ENCODE measurements around the gene PRR30.

PRR30 gene

DNA sequence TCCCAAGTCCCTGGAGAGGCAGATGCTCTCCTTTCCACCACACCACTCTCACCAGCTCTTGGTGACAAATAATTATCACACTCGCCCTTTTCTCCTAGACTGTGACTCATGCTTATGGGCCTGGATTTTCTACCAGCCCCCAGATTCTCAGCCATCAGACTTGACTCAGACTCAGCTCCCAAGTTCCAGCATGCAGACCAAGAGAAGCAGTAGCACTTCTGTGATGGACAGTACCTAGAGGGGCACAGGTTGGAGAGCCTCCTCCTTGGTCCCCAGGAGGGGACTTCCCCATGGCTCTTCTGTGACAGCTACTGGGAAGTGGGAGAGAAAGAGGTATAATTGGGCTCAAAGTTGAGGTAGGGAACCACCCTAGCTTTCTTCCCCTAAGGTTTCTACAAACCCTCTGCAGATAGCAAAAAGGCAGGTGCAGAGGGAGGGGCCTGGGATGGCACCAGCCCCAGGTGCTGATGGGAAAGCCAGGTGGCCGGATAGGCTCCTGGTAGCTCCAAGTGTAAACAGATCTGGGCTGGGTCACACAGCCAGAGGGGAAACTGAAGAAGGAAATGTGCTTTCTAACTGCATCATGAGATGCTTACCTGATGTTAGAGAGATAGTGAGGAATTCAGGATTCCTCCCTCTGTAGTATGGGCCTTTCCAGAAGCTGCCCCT, 13.7 kb upstream of the PRR30 start:
- no peak for DNase-seq

DNA sequence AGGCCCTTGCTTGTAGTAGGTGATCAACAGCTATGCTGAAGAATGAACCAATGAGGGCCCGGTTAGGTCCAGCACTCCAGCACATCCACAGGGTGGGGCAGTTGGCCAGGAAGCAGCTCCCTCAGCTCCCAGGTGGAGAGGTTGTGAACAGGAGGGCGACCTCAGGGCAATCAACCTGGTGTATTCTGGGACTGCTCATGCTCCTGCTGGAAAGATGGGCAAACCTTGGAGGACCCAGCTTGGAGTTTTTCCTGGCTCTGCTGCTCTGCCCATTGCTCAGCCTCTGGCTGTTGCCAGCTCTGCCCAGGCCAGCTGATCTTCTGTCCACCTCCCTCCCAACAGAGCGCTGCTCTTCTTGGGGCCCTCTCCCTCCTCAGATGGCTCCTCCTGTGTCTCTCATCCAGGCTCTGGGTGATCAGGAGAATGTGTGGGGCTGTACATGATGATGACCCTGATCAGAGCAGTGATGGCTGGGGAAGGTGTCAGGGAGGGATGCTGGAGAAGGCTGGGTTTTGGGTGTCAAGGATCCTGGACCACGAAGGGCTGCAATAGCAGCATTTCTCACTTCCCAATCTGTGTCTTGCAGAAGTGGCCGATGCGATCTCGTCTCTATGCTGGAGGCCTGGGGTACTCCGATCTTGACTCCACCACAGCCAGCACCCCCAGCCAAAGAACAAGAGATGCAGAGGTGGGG, 13.0 kb upstream of the PRR30 start:
- no peak for DNase-seq

DNA sequence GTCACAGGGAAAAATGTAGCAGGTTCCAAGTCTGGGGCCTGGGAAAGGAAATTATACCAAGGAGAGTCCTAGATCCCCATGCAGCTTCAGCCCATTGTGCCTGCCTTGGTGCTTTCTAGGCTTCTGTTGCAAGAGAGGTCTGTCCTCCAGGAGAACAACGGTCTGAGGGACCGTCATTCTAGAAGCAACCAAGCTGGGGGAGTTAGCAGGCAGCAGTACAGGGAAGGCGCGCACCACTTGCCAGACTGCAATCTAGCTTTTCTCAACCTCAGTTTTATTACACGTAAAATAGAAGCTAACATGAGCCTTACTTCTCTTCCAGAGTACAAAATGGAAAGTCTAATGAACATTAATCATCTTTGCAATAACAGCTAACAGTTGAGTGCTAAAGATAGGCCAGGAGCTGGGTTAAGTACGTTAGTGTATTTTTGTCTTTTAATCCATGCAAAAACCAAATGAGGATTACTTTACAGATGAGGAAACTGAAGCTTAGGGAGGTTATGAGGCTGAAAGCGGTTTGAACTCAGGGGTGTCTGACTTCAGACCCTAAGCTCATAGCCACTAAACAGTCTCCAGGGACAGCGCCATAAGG, 11.5 kb upstream of the PRR30 start:
- no peak for DNase-seq

DNA sequence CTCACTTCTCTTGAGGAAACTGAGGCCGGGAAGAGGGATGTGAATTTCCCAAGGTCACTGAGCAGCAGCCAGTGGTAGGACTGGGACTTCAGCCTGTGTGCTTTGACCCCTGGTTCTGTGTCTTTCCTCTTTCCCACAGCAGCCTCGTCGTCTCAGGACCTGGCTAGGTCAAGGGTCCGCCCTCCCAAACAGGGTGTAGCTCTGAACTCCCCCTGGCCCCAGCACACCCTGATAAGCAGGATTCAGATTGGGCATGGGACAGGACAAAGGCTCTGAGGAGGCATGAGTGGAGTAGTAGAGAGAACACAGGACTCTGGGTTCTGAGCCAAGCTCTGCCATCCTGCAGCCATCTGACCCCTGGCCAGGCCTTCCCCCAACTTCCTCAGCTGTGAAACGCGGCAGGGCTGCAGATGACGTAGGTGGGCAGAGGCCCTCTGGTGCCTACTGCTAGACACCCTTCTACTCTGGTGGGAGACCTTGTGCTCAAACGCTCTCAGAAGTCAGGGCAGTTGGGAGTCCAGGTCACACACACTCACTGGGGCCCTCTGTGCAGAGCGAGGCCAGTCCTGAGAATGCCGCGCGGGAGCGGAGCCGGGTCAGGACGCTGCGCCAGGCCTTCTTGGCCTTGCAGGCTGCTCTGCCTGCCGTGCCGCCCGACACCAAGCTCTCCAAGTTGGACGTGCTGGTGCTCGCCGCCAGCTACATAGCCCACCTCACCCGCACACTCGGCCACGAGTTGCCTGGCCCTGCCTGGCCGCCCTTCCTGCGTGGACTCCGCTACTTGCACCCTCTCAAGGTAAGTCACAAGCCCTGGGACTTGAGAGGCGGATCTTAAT, 10.6 kb upstream of the PRR30 start:
- DNase-seq, result no peak

DNA sequence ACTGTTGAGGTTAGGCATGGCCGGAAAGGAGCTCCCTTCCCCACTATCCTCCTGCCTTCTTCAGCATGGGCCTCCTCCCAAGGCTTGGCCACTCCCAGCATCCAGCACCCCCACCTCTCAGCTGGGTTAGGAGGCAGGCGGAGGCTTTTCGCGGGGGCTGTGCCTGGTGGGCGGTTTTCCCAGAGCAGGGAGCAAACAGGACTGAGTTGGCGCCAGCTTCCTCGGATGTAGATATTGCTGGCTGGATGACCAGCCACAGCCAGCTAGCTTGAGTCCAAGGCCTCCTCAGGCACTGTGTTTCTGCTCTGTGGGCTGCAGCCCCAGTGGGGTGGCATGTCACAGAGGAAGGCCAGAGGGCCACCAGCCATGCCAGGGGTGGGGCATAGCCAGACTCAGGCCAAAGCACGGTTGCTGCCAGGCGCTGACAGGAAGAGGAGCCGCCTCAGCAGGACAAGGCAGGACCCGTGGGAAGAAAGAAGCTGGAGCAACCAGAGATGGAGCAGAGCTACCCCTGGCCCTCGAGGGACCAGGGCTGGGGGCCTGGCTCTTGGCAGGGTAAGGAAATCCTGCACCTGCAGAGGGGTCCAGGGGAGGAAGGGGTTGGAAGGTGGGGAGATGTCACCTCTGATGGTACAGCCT, 9.7 kb upstream of the PRR30 start, which contains the start of gene TCF23:
Gene TCF23, plus strand, starts transcription at position 204 of the 639 bp plus-strand sequence. Its CDS starts 130 bp downstream, at position 334.
- no peak for DNase-seq

DNA sequence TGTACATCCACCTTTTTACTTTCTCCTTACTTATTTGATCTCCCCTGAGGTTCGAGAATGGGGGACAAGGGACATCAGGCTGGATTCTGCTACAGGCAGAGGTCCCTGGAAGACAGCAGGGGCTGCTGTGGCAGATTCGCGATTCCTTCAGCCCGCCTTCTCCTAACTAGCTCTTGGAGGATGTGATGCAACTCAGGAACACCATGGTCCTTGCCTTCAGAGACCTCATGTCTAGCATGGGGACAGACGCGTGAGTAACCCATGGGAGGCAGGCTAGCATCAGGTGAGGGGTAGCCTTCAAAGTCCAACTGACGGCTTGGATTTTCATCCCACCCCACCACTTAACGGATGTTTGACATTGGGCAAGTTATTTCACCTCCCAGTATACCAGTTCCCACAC, 8.7 kb upstream of the PRR30 start:
- DNase-seq, result no peak

DNA sequence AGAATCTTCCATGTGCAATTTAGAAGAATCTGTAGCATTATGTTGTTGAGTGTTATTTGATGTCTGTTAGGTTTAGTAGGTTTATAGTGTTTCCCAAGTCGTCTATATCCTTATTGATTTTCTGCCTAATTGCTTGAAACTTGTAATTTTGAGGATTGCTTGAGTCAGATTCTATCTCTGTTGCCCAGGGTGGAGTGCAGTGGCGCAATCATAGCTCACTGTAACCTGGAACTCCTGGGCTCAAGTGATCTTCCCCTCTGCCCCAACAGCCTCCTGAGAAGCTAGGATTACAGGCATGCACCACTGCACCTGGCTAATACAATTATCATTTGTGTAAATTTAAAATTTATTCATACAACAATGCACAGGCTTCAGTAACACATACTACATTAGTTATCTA, 6.5 kb upstream of the PRR30 start:
- no peak for DNase-seq

DNA sequence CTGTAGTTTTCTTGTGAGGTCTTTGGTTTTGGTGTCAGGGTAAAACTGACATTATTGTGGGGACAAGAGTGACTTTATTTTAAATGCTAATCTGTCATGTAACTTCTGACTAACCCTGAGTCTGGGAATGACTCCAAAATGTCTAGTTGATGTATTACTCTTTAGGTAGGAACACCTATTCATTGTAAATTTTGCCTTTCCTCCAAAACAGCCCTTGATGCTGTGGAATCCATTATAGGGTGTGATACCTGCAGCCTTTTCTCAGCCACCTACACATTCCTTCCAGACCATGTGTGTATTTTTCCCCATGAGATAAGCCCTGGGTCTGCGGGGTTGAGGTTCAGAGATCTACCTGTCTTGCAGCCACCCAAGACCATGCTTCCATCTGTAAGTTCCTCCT, 4.1 kb upstream of the PRR30 start:
- DNase-seq, result no peak

DNA sequence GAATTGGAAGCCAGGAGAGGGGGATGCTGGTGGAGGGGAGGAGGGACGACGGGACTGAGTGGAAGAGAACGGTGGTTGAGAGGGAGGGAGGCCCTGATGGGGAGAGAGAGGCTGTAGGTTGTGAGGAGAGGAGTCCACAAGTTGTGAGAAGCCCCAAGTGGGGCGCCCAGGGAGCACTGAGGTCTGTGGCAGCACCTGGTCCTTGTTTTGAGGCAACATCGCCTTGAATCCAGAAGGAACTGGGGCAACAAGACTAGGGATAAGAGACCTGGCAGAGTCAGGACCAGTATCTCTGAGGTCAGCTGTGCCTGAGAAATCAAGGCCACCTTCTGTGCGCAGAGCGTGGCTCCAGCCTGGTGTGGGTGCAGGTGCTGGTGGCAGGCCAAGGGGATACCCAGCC, 1.1 kb downstream of the PRR30 start:
- no peak for DNase-seq

DNA sequence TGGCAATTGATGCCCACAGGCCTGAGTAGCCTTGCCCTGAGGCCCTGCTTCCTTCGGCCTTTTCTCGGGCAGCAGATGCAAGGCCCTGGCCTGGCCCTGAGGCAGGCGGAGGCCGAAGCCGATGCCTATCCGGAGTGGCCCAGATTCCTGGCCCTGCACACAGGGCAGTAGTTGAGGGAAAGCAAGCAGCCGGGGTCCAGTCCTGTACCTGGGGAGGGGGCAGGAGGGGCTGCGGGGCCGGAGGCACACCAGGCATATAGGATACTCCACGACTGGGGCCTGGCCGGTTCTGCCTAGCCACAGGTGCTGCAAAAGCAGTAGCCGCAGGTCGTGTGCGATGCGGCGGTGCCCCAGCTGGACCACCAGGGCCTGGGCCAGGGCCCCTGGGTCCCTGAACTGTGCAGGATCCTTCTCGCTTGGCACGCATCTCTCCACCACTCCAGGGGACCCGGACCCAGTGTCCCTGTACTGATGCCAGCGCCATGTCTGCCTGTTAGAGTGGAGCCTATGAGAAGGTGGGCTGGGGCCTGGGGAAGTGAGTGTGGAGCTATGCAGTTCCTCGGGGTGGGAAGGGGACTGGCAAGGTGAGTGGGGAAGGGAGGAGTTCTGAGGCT, 1.8 kb downstream of the PRR30 start:
- DNase-seq, result no peak

DNA sequence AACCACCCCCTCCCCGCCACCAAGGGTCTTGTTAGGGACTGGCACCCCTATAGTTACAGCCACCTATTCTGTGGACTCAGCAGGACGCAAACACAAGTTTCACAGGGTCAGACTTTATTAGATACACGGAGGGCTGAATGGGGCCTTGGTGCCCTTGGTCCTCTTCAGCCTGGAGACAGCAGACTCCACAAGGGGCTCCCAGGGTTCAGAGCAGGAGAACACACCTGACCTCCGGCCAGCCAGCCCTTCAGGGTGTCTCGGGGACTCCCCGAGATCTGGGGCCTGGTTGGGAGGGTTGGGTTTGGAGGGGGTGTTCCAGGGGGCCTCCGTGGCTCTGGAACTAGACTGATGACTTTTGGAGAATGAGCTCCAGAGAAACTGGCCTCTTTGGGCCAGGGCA, 2.5 kb downstream of the PRR30 start:
- no peak for DNase-seq

DNA sequence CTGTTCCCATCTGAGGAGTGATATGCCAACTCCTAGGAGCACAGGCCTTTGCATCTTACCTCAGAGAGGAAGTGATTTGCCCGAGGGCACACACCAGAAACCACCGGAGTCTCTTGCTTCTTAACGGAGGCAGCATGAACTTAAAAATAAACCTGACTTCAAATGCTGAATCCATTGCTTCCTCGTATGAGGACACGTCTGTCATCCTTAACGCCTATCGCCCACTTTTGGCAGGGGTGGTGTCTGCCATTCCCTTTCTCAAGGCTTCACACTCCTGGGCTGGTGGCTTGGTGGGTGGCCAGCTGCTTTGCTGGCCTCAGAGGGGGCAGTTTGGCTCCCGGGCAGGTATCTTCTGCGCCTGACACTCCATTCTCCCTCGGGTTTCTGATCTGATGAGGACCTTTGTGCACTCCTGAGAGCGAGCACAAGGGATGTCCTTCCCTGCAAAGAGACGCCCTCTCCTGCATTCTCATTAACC, 3.7 kb downstream of the PRR30 start:
- DNase-seq, result no peak

DNA sequence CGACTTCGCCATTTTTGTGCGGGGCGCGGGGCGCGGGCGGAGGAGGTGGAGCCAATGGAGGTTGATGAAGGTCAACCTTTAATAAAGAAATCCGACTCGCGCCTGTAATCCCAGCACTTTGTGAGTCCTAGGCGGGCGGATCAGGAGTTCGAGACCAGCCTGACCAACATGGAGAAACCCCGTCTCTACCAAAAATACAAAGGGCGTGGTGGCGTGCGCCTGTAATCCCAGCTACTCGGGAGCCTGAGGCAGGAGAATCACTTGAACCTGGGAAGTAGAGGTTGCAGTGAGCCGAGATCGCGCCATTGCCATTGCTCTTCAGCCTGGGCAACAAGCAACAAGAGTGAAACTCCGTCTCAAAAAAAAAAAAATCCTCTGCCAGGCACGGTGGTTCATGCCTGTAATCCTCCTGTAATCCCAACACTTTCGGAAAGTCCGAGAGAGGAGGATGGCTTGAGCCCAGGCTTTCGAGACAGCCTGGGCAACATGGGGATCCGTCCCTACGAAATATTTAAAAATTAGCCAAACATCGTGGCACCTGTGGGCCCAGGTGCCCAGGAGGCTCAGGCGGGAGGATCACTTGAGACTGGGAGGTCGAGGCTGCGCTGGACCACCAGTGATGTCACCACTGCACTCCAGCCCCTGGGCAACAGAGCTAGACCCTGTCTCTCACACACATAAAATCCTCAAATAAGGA, 4.3 kb downstream of the PRR30 start:
- DNase-seq, result no peak

DNA sequence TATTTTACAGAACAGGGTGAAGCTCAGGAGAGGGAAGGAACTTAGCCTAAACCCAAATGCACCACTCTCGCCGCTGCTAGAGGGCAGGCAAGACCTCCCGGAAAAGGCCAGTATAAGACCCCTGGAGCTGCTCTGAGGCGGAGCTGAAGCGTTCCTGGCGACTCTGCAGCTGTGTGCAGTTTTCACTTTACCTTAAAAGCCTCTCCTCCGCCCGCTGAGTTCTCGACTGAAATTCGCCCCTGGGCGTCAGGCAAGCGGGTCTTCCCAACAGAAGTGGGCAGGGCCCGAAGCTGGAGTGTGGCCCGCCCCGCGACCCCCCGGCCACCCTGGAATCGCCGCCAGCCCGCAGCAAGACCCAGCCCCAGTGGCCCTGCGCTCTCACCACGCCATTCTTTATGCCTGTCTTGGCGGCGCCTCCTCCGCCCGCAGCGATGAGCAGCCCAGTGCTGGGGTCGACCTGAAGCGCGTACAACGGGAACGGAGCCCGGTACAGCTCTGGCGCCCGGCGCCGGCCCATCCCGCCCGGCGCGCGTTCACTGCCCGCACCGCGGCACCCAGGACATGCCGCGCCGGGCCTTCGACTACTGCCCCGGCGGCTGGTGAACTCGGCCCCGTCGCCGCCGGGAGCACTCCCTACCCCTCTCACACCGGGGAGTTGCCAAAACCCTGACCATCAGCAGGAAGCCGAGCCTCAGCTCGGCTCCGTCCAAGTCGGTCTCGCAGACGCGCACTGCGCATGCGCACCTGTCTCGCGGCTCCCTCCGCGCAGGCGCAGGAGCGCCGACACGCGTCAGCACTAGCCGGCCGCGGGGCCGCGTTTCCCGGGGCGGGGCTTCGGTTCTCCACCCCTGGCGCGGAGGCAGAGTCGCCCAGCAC, 5.1 kb downstream of the PRR30 start, which contains the start of gene PREB:
Gene PREB, minus strand, starts transcription at position 732 of the 876 bp plus-strand sequence. Its CDS starts 215 bp downstream, at position 517.
- DNase-seq, result peak; percentile 97

DNA sequence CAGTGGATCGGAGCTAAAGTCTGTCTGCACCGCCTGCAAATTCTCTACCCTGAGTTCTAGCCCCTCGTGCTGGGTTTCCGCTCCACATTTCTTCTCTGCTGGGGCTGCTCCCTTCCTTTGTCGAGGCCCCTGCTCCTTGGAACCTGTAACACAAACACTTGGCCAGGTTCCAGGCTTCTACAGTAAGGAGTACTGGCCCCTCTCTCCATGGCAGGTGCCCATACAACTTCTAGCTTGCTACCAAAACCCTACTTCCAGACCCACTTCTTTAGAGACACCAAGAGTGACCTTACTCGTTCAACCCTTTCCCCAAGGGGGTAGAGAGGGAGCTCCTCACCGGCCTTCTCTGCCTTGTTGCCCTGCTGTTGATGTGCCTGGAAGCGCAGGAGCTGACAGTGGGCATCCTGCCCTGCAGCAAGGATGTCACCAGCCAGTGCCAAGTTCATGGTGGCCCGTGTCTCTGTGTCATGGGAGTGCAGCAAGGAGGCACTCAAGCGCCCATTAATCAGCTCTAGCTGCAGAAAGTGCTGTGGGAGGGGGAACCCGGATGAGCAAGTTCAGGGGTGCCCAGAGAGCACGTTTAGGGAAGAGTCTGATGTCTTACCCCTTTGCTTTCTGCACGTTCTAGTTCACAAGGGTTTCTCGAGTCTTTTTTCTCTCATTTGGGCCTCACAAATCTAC, 5.9 kb downstream of the PRR30 start:
- no peak for DNase-seq

DNA sequence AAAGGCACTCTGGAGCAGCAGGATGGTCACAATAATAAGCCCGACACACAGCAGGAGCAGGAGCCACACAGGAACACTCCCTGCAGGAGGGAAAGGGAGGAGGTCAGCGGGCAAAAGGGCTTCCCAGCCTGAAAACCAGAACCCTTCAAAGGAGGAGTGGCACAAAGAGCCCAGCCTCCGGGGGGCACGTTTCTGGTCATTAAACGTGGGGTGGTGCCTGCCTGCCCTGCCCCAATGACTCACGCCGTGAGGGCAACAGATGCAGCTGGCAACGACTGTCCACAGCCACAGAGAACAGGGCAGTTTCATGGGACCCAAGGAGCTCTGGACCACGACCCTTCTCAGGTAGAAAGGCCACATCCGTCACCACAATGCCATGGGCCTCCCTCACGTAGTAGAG, 7.8 kb downstream of the PRR30 start:
- no peak for DNase-seq

DNA sequence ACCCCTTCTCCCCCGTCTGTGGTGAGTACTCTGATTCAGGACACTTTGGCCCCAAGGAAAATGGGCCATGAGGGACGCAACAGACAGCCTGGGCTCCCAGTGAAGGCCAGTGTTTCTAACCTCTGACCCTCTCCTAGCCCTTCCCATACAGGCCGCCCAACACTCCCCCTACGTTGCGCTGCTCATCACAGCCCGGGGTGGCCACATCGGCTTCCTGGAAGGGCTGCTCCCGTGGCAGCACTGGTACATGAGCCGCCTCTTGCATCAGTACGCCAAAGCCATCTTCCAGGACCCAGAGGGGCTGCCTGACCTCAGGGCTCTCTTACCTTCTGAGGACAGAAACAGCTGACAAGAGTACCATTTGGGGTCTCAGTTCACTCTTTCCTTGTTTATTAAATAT, 8.8 kb downstream of the PRR30 start:
- no peak for DNase-seq

DNA sequence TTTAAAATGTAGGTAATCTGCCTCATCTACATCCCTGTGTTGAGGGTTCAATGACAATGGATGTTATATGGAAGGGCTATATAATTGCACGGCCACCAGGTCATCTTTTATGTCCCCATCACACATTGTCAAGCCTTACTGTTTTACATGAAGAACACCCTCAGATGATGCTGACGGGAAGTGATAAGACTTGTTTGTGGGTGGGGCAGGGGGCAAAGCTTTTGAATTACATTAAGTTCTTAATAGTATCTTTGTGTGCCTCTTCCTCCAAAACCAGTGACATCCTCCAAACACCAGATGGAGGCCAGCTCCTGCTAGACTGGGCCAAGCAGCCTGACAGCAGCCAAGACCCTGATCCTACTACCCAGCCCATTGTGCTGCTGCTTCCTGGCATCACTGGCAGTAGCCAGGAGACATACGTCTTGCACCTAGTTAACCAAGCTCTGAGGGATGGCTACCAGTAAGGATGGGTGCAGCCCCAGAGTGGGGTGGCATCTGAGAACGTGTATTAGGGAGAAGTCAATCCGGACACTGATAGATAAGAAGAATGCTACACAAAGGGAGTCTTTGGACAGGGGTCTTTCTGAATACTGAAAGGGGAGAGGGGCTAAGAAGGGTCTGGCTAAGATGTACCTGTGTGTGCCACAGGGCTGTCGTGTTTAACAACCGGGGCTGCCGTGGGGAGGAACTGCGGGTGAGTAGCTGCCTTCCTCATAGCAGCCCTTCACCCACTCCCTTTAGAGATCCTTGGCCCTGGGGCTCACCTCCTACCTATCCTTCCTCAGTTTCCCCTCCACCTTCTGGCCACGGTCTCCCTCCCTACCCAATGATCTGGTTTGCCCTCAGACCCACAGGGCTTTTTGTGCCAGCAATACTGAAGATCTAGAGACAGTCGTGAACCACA, 10.3 kb downstream of the PRR30 start:
- no peak for DNase-seq

Measured in CD4-positive, alpha-beta T cell treated with Interleukin-15 for 1 hour (primary cell).